NCI-H1417 (cell line): ENCODE measurements around the gene DRC7.
"Not testable (repeated sequence)": the region's sequence is repeated elsewhere in the genome, so short reads cannot be mapped to it uniquely, and the experiment has no call there.

Experiments used
- DNase-seq, 3 experiments: peaks; one replicate each; lab custom pipeline; 2025; lab: John Stamatoyannopoulos, UW

DRC7 gene

DNA sequence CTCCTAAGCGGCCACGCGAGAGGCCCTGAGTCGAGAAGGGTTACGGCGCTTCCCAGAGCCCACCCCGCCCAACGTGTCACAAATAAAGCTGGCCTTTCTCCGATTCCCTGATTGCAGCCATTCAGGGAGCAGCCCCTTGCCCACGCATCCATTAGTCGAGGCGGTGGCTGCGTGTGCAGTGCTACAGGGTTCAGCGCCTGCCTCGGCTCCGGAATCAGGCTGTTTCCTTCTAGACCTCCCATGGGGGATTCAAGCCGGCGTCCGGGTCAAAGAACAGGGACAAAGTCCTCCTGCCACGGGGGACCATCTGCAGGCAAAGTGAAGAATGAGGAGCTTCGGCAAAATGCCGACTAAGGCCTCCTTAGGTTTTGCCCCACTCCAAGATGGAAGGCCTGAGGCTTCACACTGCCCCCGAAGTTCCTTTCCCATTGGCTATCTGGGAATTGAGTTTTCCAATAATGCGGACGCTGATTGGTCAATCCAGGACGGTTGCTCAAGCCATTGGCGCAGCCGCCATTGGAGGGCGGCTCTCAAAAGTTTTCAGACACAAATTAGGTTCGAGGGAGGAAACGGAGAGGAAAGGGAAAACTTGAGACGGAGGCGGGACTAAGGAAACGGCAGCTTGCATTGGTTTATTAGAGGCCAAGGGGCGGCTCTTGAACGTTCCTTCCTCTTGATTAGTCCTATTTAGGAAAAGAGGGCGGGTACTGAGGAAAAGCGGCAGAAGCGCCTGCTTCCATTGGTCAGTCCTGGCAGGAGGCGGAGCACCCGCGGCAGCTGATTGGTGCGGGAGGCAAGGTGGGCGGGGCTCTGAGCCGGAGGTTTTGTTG, 40.5 kb downstream of the DRC7 start:
- DNase-seq: peak; percentile 99 to 100 (median 99)

DNA sequence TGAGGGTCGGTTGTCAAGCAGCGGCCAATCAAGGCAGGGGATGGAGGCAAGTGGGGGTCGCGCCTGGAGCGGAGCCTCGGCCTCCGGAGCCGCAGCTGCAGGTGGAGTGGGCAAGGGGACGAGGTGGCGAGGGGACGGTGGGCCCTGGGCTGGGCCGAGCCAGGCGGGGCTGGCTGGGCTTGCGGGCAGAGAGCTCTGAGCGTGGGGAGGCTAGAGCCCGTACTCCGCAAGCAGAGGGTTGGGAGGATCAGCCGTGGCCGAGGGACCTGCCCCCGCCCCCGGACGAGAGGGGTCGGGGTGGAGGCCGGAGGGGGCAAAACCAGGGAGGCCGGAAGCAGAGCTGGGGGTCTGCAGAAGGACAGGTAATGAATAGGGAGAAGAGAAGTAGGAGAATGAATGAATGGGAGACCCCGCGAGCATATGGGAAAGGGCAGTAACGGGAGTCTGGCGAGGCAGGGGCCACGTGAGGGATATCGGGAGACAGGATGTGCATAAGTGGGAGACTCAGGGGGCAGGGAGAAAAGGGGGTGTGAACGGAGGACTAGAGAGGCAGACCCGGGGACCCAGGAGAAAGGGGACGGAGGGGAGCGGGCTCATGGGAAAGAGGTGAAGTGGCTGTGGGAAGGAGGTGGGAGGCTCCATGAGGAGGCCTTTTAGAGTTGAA, 41.3 kb downstream of the DRC7 start, which contains the start of gene KATNB1:
Gene KATNB1 (plus strand): TSS at position 16 of the 664 bp plus-strand sequence. CDS start 1,474 bp downstream, outside the sequence.
- peak in 2 of 3 experiments; percentile 68 to 70 for DNase-seq

DNA sequence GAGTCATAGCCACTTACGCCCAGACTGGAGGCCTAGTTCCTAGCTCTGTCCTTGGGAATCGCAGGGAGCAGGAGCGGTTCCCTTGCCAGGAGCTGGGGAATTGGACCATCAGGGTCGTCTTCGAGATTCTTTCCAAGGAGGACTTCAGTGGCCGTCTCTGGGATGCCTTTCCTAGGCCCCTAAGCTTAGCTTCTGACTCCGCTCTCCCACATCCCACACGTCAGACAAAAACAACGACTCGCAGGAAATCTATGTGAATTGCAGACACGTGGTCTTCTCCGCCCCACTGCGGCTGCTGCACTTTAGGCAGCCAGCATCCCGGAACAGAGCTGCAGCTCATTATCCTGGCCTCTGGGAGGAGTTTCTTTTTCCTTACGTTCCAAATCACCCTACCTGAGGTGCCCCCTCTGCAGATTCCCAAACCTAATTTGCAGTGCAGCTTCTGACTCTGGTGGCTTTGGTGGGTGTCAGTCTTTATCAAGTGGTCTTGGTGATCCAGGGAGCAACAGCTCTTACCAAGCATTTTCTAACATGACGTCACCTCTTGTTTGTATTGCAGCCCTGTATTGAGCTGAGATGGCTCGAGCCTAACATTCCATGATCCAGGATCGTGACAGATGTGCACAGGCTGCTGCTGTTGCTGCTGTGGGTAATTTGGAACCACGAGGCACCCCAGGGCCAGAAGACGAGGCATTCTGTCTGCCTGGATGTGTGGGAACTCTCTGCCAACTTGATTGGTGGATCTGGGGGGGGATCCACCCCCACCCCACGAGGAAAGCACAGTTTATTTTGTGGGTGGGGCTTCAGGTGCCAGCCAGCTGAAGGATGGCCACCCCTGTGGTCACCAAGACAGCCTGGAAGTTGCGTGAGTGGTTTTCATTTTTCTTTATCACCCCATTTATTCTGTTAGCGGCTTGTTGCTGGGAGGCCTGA, 42.1 kb downstream of the DRC7 start:
- DNase-seq: peak in 2 of 3 experiments; percentile 60 to 77

DNA sequence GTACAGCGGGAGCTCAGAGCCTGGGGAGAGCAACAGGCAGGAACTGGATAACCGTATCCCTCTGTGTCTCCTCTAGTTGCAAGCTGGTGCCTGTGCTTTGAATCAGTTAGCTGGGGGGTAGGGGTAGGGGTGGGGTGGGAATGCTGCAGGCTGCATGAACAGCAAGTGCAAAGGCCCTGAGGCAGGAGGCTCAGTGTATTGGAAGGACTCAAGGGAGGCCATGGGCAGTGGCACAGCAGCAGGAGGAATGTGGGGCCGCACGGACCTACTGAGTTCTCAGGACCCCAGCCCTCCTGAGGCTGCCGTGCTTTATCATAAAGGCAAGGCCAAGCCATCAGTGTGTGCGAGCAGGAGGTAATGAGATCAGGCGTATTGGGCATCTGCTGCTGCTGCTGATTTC, 44.2 kb downstream of the DRC7 start:
- no peak for DNase-seq

DNA sequence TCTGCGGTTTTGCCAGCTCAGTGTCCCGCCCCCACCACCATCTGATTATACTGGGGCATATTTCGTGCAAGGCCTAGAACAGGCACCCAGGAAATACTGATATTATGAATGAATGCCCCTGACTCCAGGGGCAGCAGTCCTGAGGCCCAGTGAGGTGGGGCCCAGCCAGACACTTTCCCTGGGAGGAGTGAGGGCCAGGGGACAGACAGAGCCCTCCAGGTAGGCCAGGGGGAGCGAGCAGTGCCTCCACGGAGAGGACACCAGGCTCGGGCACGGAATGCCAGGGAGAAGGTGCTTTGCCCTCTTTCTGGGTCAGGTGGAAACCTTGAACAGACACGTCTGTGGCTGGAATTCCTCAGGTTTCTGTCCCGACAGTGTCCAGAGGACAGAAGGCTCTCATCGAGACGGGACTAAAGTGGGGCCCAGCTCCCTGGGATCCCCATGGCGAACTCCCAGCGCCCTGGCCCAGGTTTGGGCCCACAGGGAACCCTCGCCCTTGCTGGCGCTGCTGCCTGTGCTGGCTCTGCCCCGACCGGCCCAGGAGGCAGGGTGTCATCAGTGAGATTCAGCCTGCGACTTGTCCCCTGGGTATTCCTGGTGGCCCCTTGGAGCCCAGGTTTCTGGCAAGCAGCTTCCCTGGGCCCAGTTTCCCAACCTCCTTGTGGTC, 45.3 kb downstream of the DRC7 start:
- no peak for DNase-seq

DNA sequence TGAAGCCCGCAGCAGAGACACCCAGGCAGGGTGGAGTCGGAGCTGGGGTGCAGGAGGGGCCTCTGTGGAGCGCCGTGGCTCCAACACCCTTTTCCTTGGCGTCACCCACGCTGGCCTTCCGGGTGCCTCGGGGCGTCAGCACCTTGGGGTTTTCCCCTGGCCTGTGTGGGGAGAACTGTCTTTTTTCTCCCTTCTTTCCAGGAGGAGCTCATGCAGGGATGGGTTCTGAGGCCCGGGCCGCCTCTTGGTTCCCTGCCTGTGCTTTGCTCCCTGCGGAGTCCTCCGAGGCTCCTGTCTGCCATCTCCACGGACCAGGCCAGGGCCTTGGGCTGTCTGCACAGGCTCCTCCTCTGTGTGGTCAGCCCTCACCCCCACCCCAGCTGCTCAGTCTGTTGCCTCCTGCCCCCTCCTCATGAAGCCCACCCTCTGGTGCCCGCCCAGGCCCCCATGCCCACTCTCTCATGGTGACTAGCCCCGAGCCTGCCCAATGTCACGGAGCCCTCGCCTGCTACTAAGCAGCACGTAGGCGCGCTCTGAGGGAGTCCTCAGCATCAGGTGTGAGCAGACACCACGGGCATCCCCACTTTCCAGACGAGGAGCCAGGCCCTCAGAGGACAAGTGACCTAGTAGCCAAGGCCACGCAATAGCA, 45.9 kb downstream of the DRC7 start:
- no peak for DNase-seq

DNA sequence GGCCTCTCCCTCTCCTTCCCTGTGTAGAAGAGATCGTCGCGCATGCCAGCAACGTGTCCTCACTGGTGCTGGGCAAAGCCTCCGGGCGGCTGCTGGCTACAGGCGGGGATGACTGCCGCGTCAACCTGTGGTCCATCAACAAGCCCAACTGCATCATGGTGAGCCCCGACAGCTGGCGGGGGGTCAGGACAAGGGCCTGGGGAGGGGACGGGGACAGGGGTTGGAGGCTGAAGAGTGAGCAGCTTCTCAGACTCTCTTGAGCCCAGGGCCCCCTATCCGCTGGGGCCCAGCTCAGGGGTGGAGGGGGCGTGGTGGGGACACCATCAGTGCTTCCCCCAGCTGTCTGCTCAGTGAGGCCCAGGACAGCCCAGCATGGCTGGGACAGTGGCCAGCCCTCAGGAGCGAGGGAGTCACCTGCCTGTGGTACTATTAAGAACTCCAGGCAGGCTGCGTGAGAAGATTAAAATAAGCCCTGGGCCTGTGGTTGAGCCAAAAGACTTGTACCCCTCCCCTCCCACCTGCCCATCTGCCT, 47.1 kb downstream of the DRC7 start:
- no peak for DNase-seq

DNA sequence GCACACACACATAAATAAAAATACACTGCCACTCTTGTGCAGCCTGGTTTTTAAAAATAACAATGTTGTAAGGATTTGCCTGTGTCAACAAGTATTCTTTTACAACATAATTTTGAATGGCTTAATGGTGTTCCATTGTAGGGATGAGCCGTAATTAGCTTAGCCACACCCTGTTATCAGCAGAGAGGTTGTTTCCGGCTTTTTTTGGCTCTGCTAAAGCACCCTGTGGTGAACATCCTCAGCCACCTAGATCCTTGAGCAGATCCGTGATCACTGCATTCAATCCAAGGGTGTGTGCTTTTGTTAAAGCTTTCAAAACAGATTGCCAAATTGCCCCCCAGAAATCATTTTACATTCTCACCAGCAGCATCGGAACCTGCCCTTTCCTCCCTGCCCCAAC, 47.9 kb downstream of the DRC7 start:
- peak in 2 of 3 experiments; percentile 48 to 79 for DNase-seq

DNA sequence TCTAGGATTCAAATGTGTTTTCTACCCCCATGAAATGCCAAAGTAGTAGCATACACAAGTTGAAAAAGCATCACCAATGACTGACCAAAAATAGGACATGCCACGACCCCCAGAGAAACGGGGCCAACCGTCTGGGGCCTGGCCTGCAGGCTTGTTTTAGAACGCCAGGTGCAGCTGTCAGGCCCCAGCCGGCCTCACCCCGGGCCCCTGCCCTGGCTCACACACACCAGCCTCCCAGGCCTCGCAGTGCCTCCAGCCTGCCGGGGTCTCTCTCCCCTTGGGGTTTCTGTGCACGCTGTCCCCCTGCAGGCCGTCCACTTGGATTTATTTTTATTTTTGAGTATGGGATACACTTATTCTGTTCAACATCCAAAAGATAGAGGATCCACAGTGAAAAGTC, 48.9 kb downstream of the DRC7 start:
- no peak for DNase-seq

DNA sequence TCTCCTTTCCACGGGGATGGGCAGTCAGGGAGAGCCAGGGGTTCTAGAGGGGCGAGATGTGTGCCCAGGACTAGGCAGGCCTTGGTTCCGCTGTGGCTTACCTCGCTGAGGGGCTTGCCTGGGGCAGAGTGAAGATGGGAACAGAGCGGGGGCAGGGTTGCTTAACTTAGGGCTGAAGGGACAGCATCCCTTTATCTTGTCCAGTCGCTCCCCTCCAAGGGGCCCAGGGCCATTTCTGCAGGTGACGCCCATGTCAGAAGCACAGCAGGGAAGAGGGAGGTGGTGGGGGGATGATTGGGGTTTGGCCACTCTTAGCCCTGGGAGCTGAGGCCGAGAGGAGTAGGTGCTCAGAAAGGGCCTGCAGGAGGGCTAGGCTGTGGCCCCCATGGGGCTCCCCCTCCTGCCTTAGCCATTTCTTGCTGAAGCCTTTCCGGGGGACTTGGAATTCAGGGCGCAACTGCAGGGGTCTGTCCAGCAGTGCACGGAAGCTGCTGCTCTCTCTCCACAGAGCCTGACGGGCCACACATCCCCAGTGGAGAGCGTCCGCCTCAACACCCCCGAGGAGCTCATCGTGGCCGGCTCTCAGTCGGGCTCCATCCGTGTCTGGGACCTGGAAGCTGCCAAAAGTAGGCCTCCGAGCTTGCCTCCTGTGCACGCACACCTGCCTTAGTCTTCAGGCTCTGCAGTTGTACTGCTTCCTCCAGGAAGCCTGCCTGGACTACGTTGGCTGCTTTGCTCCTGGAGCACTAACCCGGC, 49.5 kb downstream of the DRC7 start:
- DNase-seq: no peak

DNA sequence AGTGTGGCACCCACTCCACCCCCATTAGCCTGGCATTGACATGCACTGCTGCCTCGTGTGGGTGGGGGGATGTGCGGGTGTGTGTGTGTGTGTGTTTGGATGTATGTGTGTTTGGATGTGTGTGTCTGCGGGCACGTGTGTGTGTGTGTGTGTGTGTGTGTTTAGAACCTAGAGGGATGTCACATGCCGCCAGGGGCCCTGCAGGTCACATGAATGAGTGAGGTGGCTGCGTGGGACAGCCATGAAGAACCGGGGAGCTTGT, 50.0 kb downstream of the DRC7 start:
- DNase-seq: no peak

DNA sequence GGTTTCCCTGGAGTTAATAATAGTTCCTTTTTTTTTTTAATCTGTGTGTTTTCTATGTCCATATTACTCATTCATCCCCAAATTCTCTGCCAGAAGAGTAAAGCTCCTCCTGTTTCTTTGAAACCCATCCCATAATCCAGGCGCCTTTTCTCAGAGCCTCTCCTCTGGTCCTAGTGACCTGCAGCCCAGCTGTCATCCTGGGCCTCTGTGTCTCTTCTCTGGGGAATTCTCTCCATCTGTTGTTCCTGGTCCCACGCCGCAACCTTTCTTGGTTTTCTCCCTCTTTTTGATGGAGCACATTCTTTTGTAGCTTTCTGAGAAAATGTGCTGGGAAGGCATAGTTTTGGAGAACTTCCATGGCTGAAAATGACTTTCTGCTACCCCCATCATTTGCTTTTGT, 51.2 kb downstream of the DRC7 start:
- DNase-seq: no peak

DNA sequence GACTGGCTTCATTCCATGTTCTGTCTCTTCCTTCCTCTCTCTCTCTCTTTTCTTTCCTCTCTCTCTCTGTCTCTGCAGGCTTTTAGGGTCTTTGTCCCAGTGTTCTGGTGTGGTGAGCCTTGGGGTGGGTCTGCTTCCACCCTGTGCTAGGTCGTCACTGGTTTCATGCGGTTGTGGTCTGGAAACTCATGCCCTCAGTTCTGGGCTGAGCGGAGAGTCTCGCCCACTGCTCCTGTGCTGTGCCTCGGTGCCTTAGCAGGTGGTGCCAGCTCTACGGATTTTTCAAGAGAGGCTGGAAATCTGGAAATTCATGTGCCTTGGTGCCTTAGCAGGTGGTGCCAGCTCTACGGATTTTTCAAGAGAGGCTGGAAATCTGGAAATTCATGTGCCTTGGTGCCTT, 51.7 kb downstream of the DRC7 start:
- DNase-seq: not testable (repeated sequence)

DNA sequence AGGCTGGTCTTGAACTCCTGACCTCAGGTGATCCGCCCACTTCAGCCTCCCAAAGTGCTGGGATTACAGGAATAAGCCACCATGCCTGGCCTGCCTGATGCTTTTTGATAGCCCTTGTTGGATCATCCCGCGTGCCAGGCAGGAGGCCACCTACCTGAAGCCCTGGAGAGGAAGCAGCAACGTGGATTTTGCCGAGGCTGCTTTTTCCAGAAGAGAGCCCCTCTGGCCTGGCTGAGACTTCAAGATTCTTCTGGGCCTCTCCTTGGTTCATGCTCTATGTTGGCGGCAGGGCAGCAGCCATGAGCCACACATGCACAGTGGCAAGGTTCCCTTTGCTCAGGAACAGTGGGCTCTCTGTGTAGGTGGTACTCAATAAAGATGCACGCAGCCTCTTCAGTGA, 52.5 kb downstream of the DRC7 start:
- no peak for DNase-seq

DNA sequence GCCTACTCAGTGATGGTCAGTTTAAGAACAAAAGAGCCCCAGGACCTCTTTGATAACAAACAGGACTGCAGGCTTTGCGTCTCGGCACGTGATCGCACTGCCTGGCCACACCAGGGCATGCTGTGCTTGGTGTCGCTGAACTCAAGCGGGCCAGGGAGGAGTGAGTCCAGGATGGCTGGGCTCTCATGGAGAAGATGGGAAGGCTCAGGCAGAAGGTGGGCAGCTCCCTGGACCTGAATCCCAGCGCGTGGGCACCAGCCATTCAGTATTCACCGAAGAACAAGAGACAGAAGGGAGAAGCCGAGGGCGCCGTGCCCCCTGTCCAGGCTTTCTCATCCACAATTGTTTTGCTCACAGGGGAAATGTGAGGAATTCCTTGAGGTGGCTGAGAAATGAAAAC, 52.9 kb downstream of the DRC7 start:
- DNase-seq: no peak

DNA sequence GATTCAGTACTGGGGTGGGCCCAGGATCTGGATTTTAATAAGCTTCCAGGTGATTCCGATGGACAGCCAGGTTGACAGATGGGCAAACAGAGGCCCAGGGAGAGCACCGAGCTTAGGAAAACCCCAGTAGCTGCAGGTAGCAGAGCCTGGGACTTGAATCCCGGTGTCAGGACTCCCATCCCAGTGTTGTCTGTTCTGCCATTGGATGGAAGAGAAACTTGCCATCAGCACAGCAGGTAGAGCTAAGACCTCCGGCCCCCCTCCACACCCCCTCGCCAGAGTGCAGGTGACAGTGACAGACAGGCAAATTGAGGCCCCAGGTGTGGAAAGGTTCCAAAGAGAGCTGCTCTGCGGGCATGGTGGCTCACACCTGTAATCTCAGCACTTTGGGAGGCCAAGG, 53.4 kb downstream of the DRC7 start:
- DNase-seq: no peak

DNA sequence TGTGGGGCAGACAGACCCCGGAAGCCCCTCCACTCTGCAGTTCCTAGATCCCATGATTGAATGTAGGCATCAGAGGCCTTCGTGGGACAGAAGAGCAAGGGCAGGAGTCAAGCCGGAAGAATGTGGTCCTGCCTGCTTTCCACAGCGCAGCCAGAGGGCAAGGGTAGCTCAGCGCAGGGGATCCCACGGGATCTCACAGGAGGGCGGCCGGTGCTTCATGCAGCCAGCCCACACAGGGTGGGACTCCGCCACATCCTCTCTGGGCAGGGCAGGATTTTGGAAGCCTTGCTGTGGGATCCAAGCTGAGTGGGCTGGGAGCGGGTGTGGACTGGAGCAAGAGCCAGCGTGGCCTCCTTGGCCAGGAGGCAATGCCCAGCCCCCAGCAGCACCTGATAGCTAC, 54.0 kb downstream of the DRC7 start:
- DNase-seq: no peak

DNA sequence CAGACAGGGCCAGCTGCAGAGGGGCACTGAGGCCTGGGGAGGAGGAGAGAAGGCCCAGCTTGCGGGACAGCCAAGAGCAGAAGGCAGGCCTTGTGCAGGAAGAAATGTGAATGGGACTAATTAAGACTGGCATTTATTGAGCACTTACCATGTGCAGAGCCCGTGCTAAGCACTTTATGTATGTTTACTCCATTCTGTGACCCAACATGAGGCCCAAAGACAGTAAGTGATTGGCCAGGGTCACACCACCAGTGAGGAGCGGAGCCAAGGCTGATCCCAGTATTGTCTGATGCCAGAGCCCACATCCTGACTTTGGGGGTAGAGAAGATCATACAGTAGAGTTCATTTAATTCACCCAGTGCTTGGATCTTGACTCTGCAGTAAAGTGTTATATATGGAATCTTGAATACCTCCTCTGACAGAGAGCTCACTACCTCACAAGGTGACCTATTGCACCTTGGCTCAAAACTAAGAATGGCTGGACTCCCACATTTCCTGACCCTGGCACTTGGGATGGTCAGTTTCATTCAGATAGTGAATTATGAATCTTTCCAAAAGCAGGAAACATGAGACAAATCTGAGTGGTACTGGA, 54.6 kb downstream of the DRC7 start:
- no peak for DNase-seq

DNA sequence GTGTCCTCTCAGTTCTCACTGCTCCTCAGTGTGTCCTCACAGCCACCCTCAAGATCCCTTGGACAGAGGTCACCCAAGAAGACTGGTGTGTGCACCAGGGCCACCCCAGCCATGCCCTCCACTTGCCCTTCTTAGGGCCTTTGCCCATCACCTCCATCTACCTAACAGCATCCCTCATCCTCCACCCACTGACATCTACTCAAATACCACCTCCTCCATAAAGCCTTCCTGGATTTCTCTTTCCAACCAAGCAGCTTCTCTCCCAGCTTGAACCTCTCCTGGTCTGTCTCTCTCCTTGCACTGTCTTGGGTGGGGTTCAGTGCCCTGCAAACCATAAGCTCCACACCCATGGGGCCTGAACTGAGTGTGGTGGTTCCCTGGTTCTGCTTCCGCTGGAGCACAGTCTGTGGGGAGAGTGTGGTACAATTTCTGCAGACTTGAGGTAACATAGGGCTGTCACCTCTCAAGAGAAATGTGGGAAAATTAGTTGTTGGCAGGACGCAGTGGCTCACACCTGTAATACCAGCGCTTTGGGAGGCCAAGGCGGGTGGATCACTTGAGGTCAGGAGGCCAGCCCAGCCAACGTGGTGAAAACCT, 55.3 kb downstream of the DRC7 start:
- no peak for DNase-seq
